GM10266 (cell line): ENCODE measurements around the gene TMEM88.

Experiments
- DNase-seq: peaks from one replicate; pipeline ENCODE4 v3.0.0; 2012; ENCODE audit errors: extremely low spot score
- CTCF ChIP-seq: IDR thresholded peaks from 2 replicates; pipeline ENCODE4 v1.5.1; 2012; ENCODE audit warnings: mild to moderate bottlenecking, low read depth; ENCODE audit not compliant: control insufficient read depth, insufficient read depth; ENCODE audit errors: missing control alignments

Gene TMEM88

GRCh38 chr17:7880076-7880868, 25.4 kb downstream of the TMEM88 start:
- DNase-seq = no peak
- TF ChIP-seq CTCF = no peak

GRCh38 chr17:7881276-7882054, 26.6 kb downstream of the TMEM88 start:
- DNase-seq = no peak
- TF ChIP-seq CTCF = no peak

- no peak for TF ChIP-seq CTCF
Observed at GRCh38 chr17:7882068-7882467, 27.2 kb downstream of the TMEM88 start.

GRCh38 chr17:7882629-7883028, 27.8 kb downstream of the TMEM88 start:
- no peak for DNase-seq

More at GRCh38 chr17:7882068-7882467, 27.2 kb downstream of the TMEM88 start:
- DNase-seq = no peak

GRCh38 chr17:7883781-7884386, 29.0 kb downstream of the TMEM88 start:
- peak; percentile 66 for DNase-seq
- TF ChIP-seq CTCF = no peak

More at GRCh38 chr17:7882629-7883028, 27.8 kb downstream of the TMEM88 start:
- TF ChIP-seq CTCF = no peak

- peak; percentile 43 for DNase-seq
- TF ChIP-seq CTCF = no peak
Observed at GRCh38 chr17:7884581-7885366, 29.9 kb downstream of the TMEM88 start.
